BLaER1 (cell line): Measurements from ENCODE around the gene PER3.

Experiments
- H3K27ac ChIP-seq: shearing (Covaris generic); formaldehyde crosslinking; 2 replicates; pipeline ENCODE4 v1.8.1; 2022
- H3K27me3 ChIP-seq: shearing (Covaris generic); formaldehyde crosslinking; 2 replicates; pipeline ENCODE4 v1.8.1; 2022
- H3K36me3 ChIP-seq: shearing (Covaris generic); formaldehyde crosslinking; 2 replicates; pipeline ENCODE4 v1.8.1; 2022
- H3K4me1 ChIP-seq: shearing (Covaris generic); formaldehyde crosslinking; 2 replicates; pipeline ENCODE4 v1.8.1; 2022
- H3K4me2 ChIP-seq: shearing (Covaris generic); formaldehyde crosslinking; 2 replicates; pipeline ENCODE4 v1.8.1; 2022
- H3K4me3 ChIP-seq: shearing (Covaris generic); formaldehyde crosslinking; 2 replicates; pipeline ENCODE4 v1.8.1; 2022
- H3K9ac ChIP-seq: shearing (Covaris generic); formaldehyde crosslinking; 2 replicates; pipeline ENCODE4 v1.8.1; 2022
- H3K9me3 ChIP-seq: shearing (Covaris generic); formaldehyde crosslinking; 2 replicates; pipeline ENCODE4 v1.8.1; 2022
- H4K20me1 ChIP-seq: shearing (Covaris generic); formaldehyde crosslinking; 2 replicates; pipeline ENCODE4 v1.8.1; 2022
- Cebpa-rat ChIP-seq: shearing (Covaris generic); IDR thresholded peaks from 2 replicates; pipeline ENCODE4 v1.8.1; 2022

Gene PER3

GRCh38 chr1:7783826-7784491, at the start of gene PER3:
TSS of gene PER3 (plus strand) at chr1:7784291. CDS start at chr1:7784878, 587 bp downstream.
- peaks cover 35% of the 10 kb centered on the region for H3K4me1 ChIP-seq
- H3K4me3 ChIP-seq = peak within 1 kb of the TSS; percentile 71
- H3K27ac ChIP-seq = peak within 1 kb of the TSS; percentile 38; the same call in 1 of the 2 replicates
- peaks cover 4% of the 10 kb centered on the region; the same call in 1 of the 2 replicates for H3K9me3 ChIP-seq
- H3K27me3 ChIP-seq = no peaks in the 10 kb centered on the region
- H4K20me1 ChIP-seq = 0 out of 2 replicates have a peak, but pooled peaks cover 6% of the 10 kb centered on the region
- H3K9ac ChIP-seq = peak within 1 kb of the TSS; percentile 65
- H3K36me3 ChIP-seq = peaks cover 20% of the 10 kb centered on the region
- H3K4me2 ChIP-seq = peak within 1 kb of the TSS; percentile 88
- TF ChIP-seq Cebpa-rat = no peak

- Histone ChIP-seq H4K20me1 (no peaks in the 10 kb centered on the region), H3K4me3 (no peak overlapping the region), H3K27ac (no peak overlapping the region), H3K27me3 (no peaks in the 10 kb centered on the region), H3K4me2 (no peak overlapping the region), H3K4me1 (peaks cover 50% of the 10 kb centered on the region), H3K9ac (no peak overlapping the region), H3K9me3 (peaks cover 48% of the 10 kb centered on the region), H3K36me3 (peaks cover 48% of the 10 kb centered on the region)
- no peak for TF ChIP-seq Cebpa-rat
These were observed 46.0 kb upstream of the PER3 start for GRCh38 chr1:7738044-7738443.

- H3K36me3 ChIP-seq = peaks cover 51% of the 10 kb centered on the region
- no peak overlapping the region for H3K4me3 ChIP-seq
- H3K9me3 ChIP-seq = peaks cover 22% of the 10 kb centered on the region
- H3K9ac ChIP-seq = no peak overlapping the region
- no peak for TF ChIP-seq Cebpa-rat
- H3K27ac ChIP-seq = no peak overlapping the region
- no peaks in the 10 kb centered on the region for H3K27me3 ChIP-seq
- H4K20me1 ChIP-seq = no peaks in the 10 kb centered on the region
- H3K4me1 ChIP-seq = peaks cover 43% of the 10 kb centered on the region
- peak overlapping the region; percentile 63 for H3K4me2 ChIP-seq
These were observed 40.7 kb upstream of the PER3 start for GRCh38 chr1:7743346-7743745.

- H3K4me1 ChIP-seq = peaks cover 49% of the 10 kb centered on the region
- no peaks in the 10 kb centered on the region for H3K27me3 ChIP-seq
- peak overlapping the region; percentile 1; the same call in 1 of the 2 replicates for H3K4me2 ChIP-seq
- no peak overlapping the region for H3K9ac ChIP-seq
- peaks cover 6% of the 10 kb centered on the region for H3K9me3 ChIP-seq
- peaks cover 45% of the 10 kb centered on the region for H3K36me3 ChIP-seq
- no peak for TF ChIP-seq Cebpa-rat
- no peak overlapping the region for H3K4me3 ChIP-seq
- H4K20me1 ChIP-seq = no peaks in the 10 kb centered on the region
- H3K27ac ChIP-seq = no peak overlapping the region
These were observed 39.2 kb upstream of the PER3 start for GRCh38 chr1:7744882-7745281.

GRCh38 chr1:7745783-7746182, 38.3 kb upstream of the PER3 start:
- no peak for TF ChIP-seq Cebpa-rat
- Histone ChIP-seq H3K4me1 (peaks cover 42% of the 10 kb centered on the region), H3K9me3 (no peaks in the 10 kb centered on the region), H3K27ac (no peak overlapping the region), H3K36me3 (peaks cover 45% of the 10 kb centered on the region; the same call in 1 of the 2 replicates), H3K27me3 (no peaks in the 10 kb centered on the region), H3K4me2 (no peak overlapping the region), H3K4me3 (no peak overlapping the region), H4K20me1 (no peaks in the 10 kb centered on the region), H3K9ac (no peak overlapping the region)

GRCh38 chr1:7747605-7748004, 36.5 kb upstream of the PER3 start:
- no peak overlapping the region for H3K4me2 ChIP-seq
- peaks cover 31% of the 10 kb centered on the region for H3K4me1 ChIP-seq
- peaks cover 50% of the 10 kb centered on the region for H3K36me3 ChIP-seq
- H3K27me3 ChIP-seq = no peaks in the 10 kb centered on the region
- no peaks in the 10 kb centered on the region for H3K9me3 ChIP-seq
- H3K9ac ChIP-seq = no peak overlapping the region
- TF ChIP-seq Cebpa-rat = no peak
- no peak overlapping the region for H3K4me3 ChIP-seq
- H4K20me1 ChIP-seq = no peaks in the 10 kb centered on the region
- no peak overlapping the region for H3K27ac ChIP-seq

- peaks cover 50% of the 10 kb centered on the region for H3K36me3 ChIP-seq
- no peaks in the 10 kb centered on the region for H3K9me3 ChIP-seq
- no peak overlapping the region for H3K4me3 ChIP-seq
These were observed 35.0 kb upstream of the PER3 start for GRCh38 chr1:7749126-7749525.

GRCh38 chr1:7751174-7751573, 32.9 kb upstream of the PER3 start:
- no peak overlapping the region for H3K4me3 ChIP-seq
- no peak overlapping the region for H3K9ac ChIP-seq
- no peak for TF ChIP-seq Cebpa-rat
- no peaks in the 10 kb centered on the region for H3K9me3 ChIP-seq
- H3K27me3 ChIP-seq = no peaks in the 10 kb centered on the region
- no peak overlapping the region for H3K4me2 ChIP-seq
- H3K27ac ChIP-seq = no peak overlapping the region
- no peaks in the 10 kb centered on the region for H4K20me1 ChIP-seq
- H3K36me3 ChIP-seq = peaks cover 35% of the 10 kb centered on the region
- H3K4me1 ChIP-seq = peaks cover 23% of the 10 kb centered on the region

More at GRCh38 chr1:7749126-7749525, 35.0 kb upstream of the PER3 start:
- Histone ChIP-seq H3K4me1 (peaks cover 29% of the 10 kb centered on the region), H3K4me2 (no peak overlapping the region), H4K20me1 (no peaks in the 10 kb centered on the region), H3K27me3 (no peaks in the 10 kb centered on the region), H3K9ac (no peak overlapping the region), H3K27ac (no peak overlapping the region)
- no peak for TF ChIP-seq Cebpa-rat

- Histone ChIP-seq H3K9ac (no peak overlapping the region), H3K4me3 (no peak overlapping the region), H4K20me1 (no peaks in the 10 kb centered on the region), H3K36me3 (peaks cover 25% of the 10 kb centered on the region), H3K27me3 (no peaks in the 10 kb centered on the region), H3K27ac (no peak overlapping the region), H3K9me3 (no peaks in the 10 kb centered on the region), H3K4me2 (peak overlapping the region; percentile 7; the same call in 1 of the 2 replicates), H3K4me1 (peaks cover 27% of the 10 kb centered on the region)
- no peak for TF ChIP-seq Cebpa-rat
These were observed 31.3 kb upstream of the PER3 start for GRCh38 chr1:7752512-7753417.

- H3K9me3 ChIP-seq = no peaks in the 10 kb centered on the region
- H3K27ac ChIP-seq = no peak overlapping the region
- peak overlapping the region; percentile 18; the same call in 1 of the 2 replicates for H3K4me2 ChIP-seq
- H3K36me3 ChIP-seq = peaks cover 16% of the 10 kb centered on the region
- no peaks in the 10 kb centered on the region for H3K27me3 ChIP-seq
- H3K9ac ChIP-seq = no peak overlapping the region
- H4K20me1 ChIP-seq = no peaks in the 10 kb centered on the region
- peaks cover 24% of the 10 kb centered on the region for H3K4me1 ChIP-seq
- TF ChIP-seq Cebpa-rat = no peak
- no peak overlapping the region for H3K4me3 ChIP-seq
These were observed 30.4 kb upstream of the PER3 start for GRCh38 chr1:7753641-7754040.
